Fibroblast of lung (primary cell): Measurements from ENCODE around the gene MRPL14.

Experiments
- CTCF ChIP-seq, 2 donors: IDR thresholded peaks in 1 of 2; conservative IDR thresholded peaks in 1 of 2; 1 replicate in 1 of 2; 2 replicates in 1 of 2; pipeline ENCODE4 v1.5.1; 2011 to 2012; ENCODE audit warnings: low read length in 2 of 2, control low read depth in 1 of 2, inconsistent platforms in 1 of 2, low read depth in 1 of 2, mild to moderate bottlenecking in 1 of 2
- EZH2 ChIP-seq: IDR thresholded peaks from 2 replicates; pipeline ENCODE4 v1.5.1; 2012; ENCODE audit warnings: low read length, control low read depth, mild to moderate bottlenecking; ENCODE audit errors: missing control alignments

- TF ChIP-seq CTCF (conservative IDR thresholded peaks at IDR 0.05 in 1 of 2, IDR thresholded peaks at IDR 0.05 in 1 of 2; ENCODE audit: low read depth in 1 of 2, low read length in 2 of 2), result no peak
- TF ChIP-seq EZH2, result no peak
Observed at GRCh38 chr6:44097782-44098317, 29.4 kb downstream of the MRPL14 start.
